ENCODE results near the gene PLN.

PLN gene

GRCh38 chr6:118551063-118552053 is 3.3 kb downstream of the PLN start:
- no peaks in the 10 kb centered on the region for H3K36me3 ChIP-seq (ENCODE audit: insufficient read depth, low read length)
- no peaks in the 10 kb centered on the region for H3K79me2 ChIP-seq (ENCODE audit: insufficient read depth, low read length)
- H4K20me1 ChIP-seq (ENCODE audit: insufficient read depth, low read length): no peaks in the 10 kb centered on the region
- H3F3A ChIP-seq (ENCODE audit: insufficient read depth, low read length): no peaks in the 10 kb centered on the region
- H3K4me3 ChIP-seq (ENCODE audit: low read depth, low read length, poor library complexity, severe bottlenecking): no peak overlapping the region
- no peak overlapping the region for H2AFZ ChIP-seq (ENCODE audit: low read length)
- no peaks in the 10 kb centered on the region for H3K9me2 ChIP-seq (ENCODE audit: low read depth, low read length)
- no peak overlapping the region for H3K4me2 ChIP-seq (ENCODE audit: low read length)
- H3K27ac ChIP-seq (ENCODE audit: low read depth, low read length, poor library complexity, severe bottlenecking): no peak overlapping the region
- H3K9ac ChIP-seq (ENCODE audit: low read length): no peak overlapping the region
- H3K4me1 ChIP-seq (ENCODE audit: insufficient read depth, low read length, severe bottlenecking): no peaks in the 10 kb centered on the region
- H3K27me3 ChIP-seq (ENCODE audit: insufficient read depth, low read length): no peaks in the 10 kb centered on the region
- TF ChIP-seq EZH2 (IDR thresholded peaks at IDR 0.05; ENCODE audit: borderline replicate concordance, low read length) (no peak), CTCF (IDR thresholded peaks at IDR 0.05; ENCODE audit: low read length) (peak; percentile 71)
- no peaks in the 10 kb centered on the region for H3K9me3 ChIP-seq (ENCODE audit: low read length)

- Histone ChIP-seq H2AFZ (ENCODE audit: low read length) (no peak overlapping the region), H3K36me3 (ENCODE audit: insufficient read depth, low read length) (no peaks in the 10 kb centered on the region), H3K27me3 (ENCODE audit: insufficient read depth, low read length) (no peaks in the 10 kb centered on the region), H3K79me2 (ENCODE audit: insufficient read depth, low read length) (no peaks in the 10 kb centered on the region), H3K9me3 (ENCODE audit: low read length) (no peaks in the 10 kb centered on the region), H3K9ac (ENCODE audit: low read length) (no peak overlapping the region), H3F3A (ENCODE audit: insufficient read depth, low read length) (no peaks in the 10 kb centered on the region), H4K20me1 (ENCODE audit: insufficient read depth, low read length) (no peaks in the 10 kb centered on the region), H3K9me2 (ENCODE audit: low read depth, low read length) (no peaks in the 10 kb centered on the region), H3K4me1 (ENCODE audit: insufficient read depth, low read length, severe bottlenecking) (no peaks in the 10 kb centered on the region), H3K4me2 (ENCODE audit: low read length) (no peak overlapping the region), H3K27ac (ENCODE audit: low read depth, low read length, poor library complexity, severe bottlenecking) (no peak overlapping the region), H3K4me3 (ENCODE audit: low read depth, low read length, poor library complexity, severe bottlenecking) (no peak overlapping the region)
- TF ChIP-seq CTCF (IDR thresholded peaks at IDR 0.05; ENCODE audit: low read length) (no peak), EZH2 (IDR thresholded peaks at IDR 0.05; ENCODE audit: borderline replicate concordance, low read length) (no peak)
Observed at GRCh38 chr6:118553132-118553531, 5.0 kb downstream of the PLN start.

GRCh38 chr6:118554698-118555097 is 6.6 kb downstream of the PLN start:
- Histone ChIP-seq H3K79me2 (ENCODE audit: insufficient read depth, low read length) (no peaks in the 10 kb centered on the region), H2AFZ (ENCODE audit: low read length) (no peak overlapping the region), H3K27me3 (ENCODE audit: insufficient read depth, low read length) (no peaks in the 10 kb centered on the region), H3K9me2 (ENCODE audit: low read depth, low read length) (no peaks in the 10 kb centered on the region), H3K36me3 (ENCODE audit: insufficient read depth, low read length) (no peaks in the 10 kb centered on the region), H3K4me1 (ENCODE audit: insufficient read depth, low read length, severe bottlenecking) (no peaks in the 10 kb centered on the region), H3K9me3 (ENCODE audit: low read length) (no peaks in the 10 kb centered on the region), H4K20me1 (ENCODE audit: insufficient read depth, low read length) (no peaks in the 10 kb centered on the region), H3F3A (ENCODE audit: insufficient read depth, low read length) (no peaks in the 10 kb centered on the region), H3K27ac (ENCODE audit: low read depth, low read length, poor library complexity, severe bottlenecking) (no peak overlapping the region), H3K4me3 (ENCODE audit: low read depth, low read length, poor library complexity, severe bottlenecking) (no peak overlapping the region), H3K4me2 (ENCODE audit: low read length) (no peak overlapping the region), H3K9ac (ENCODE audit: low read length) (no peak overlapping the region)
- TF ChIP-seq CTCF (IDR thresholded peaks at IDR 0.05; ENCODE audit: low read length) (no peak), EZH2 (IDR thresholded peaks at IDR 0.05; ENCODE audit: borderline replicate concordance, low read length) (no peak)

Data from OCI-LY1 (cell line).